8988T (cell line): ENCODE results near the gene SNX24.
"Not testable (repeated sequence)": the region's sequence is repeated elsewhere in the genome, so short reads cannot be mapped to it uniquely, and the experiment has no call there.

Source experiments
- DNase-seq: peaks from one replicate; pipeline ENCODE4 v3.0.0; 2011

SNX24 gene

DNA sequence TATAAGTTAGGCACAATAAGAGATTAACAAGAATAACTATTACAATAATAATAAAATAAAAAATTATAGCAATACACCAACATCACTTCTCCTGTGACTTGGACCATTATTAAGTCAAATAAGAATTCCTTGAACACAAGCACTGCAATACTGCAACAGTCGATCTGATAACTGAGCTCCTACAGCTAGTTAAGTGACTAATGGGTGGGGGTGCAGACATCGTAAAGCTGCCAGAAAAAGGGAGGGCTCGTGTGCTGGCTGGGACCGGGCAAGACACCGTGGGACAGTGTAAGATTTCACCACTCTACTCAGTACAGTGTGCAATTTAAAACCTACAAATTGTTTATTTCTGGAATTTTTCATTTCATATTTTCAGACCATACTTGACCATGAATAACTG lies 78.8 kb downstream of the SNX24 start:
- DNase-seq = no peak

DNA sequence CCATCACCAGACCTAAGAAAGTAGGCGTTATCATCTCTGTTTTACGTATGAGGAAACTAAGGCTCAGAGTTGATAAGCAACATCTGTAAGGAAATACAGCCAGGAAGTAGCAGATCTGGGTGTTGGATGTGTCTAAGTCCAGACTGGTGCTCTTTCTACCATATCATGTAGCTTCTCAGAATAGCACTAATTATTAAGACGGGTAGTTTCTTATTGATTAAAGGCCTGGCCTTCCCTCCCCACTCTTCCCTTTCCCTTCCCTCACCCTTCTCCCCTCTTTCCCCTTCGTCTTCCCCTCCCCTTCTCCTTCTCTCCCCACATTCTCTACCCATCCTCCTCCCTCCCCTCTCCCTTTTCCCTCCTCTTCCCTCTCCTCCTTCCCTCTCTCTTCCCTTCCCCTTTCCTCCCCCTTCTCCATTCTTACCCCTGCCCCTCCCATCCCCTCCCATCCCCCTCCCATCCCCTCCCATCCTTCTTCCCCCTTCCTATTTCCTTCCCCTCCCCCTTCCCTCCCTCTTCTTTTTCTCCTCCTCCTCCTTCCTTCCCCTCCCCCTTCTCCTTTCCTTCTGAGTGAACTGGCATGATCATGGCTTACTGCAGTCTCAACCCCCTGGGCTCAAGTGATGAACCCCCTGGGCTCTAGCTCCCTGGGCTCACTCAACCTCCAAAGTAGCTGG lies 79.4 kb downstream of the SNX24 start:
- DNase-seq = no peak

DNA sequence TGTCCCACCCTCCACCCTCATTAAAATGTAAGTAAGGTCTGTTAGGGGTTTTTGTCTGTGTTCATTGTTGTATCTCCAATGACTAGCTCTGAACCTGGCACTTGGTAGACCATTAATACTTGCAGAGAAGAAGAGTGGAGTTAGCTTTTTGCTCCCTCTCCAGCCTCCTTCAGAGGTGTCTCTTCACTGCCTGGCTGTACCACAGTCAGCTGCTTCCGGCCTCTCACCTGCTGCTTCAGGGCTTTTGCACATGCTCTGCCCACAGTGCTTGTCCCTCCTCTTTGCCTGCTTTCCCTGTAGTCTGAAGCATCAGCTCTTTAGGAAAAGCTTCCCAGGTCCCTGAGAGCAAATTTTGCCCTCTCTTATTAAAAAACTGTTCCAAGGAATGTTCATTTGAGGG lies 83.6 kb downstream of the SNX24 start:
- no peak for DNase-seq

- DNase-seq = no peak
Measured at GRCh38 chr5:122929980-122930379, 84.6 kb downstream of the SNX24 start.

DNA sequence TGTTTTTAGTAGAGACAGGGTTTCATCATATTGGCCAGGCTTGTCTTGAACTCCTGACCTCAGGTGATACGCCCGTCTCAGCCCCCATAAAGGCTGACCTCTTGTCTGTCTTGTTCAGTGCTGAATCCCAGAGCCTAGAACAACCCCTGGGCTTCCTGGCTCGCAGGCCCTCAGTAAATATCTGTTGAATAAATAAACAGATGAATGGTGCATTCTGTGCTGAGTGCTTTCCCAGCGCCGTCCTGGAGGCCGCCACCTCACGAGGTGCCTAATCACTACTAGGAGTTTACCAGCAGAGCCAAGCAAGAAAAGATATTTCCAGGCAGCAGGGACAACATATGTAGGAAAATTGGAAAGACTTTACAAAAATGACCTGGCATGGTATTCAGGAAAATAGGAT lies 88.5 kb downstream of the SNX24 start:
- DNase-seq = no peak

DNA sequence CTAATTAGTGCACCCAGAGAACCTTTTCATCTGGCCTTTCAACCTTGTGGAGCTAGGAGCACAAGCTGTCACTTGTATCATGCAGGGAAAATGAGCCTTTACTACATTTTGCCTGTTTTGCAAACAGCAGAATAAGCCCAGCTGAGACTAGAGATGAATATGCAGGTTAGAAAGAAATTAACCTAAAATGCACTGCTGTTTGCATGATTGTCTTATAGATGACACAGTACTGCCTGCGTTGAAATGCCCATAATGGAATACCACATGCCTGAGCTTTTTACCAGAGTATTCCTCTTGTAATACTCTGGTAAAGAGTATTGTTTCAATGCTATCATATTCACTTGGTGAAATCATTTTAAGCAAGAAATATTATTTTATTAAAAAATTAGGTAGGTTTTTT lies 90.7 kb downstream of the SNX24 start:
- no peak for DNase-seq

DNA sequence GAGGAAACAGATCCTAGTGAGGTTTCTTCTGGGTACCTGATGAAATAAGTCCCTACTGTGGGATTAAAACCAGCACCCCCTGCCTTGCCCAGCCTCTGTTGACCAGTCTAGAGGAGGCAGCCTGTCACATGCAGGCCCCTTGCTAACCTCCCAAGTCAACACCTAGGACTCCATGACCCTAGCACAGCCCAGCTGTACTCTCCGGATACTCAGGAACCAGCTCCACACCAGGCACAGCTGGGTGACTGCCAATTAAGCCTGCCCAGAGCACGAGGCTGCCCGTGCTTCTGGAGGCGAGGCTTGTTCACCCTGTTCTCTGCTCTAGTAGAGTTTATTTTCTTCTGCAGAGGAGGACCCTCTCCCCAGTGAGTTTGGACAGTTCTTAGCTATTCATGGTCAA lies 92.5 kb downstream of the SNX24 start:
- no peak for DNase-seq

DNA sequence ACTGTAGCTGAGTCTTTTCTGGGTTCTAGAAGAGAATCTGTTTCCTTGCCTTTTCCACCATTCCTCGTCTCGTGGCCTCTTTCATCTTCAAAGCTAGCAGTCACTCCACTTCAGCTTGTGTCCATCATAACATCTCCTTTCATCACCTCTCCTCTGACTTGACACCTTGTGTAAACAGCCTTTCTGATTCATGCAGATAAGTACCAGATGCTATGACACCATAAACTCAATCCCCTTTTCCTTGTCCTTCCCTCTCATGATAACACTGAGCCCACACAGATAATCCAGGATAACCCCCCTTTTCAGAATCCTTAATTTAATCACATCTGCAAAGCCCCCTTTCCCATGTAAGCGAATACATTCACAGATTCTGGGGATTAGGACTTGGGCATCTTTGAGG lies 95.5 kb downstream of the SNX24 start:
- DNase-seq = no peak

GRCh38 chr5:122941737-122942136 lies 96.3 kb downstream of the SNX24 start:
- no peak for DNase-seq

DNA sequence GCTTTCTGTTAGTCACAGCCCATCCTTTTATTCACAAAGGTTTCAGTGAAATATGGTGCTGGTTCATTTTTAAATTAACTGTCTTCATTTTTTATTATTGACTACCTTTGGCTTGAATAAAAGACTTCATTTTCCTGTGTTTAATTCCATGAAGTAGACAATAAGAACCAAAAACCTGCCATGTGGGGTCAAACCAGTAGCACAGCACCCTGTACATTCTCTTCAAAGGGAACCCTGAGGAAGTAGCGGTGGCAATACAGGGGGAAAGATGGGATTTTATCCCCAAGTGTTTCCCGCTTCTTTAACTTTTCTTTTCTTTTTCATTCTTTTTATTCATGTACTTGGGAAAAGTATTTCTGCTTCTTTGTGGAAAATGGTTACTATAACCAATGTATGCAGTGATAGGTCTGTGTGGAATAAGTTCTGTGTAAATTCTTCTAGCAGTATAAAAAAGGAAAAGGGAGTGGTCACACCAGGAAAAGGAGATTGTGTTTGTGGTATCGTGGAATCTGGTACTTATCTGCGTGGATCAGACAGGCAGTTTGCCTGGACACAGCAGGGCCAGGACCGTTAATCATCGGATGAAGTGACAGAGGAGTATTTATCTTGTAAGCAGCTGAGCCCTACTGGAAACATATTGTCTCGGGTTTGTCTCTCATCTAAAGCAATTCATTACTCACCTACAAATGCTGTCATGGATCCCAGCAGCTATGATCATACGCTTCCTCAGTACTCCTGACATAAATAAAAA lies 96.9 kb downstream of the SNX24 start:
- no peak for DNase-seq

DNA sequence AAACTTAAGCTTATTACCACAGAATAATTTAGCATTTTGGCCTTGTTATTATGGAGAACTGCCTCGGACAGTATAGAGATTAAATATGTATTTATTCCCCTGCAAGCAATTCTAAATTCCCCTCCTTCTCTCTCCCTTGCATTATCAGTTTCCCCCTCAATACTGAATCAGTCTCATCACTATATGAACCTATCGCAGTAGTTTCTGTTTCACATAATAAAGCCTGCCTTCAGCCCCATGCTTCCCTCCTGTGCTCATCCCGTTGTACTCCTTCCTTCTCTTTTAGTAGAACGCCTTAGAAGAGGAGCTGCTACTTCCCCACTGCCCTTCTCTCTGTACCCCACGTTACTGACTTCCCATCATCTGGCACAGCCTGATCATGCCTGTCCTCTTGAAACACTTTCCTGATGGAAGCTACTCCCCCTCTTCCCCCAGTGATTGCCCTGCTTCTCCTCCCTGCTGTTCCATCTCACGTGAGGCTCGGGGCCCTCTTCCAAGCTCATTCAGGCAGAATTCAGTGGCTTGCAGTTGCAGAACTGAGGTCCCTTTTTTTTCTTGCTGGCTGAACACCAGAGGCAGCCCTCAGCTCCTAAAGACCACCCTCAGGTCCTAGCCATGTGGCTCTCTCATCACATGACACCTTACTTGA lies 97.8 kb downstream of the SNX24 start:
- DNase-seq = no peak

DNA sequence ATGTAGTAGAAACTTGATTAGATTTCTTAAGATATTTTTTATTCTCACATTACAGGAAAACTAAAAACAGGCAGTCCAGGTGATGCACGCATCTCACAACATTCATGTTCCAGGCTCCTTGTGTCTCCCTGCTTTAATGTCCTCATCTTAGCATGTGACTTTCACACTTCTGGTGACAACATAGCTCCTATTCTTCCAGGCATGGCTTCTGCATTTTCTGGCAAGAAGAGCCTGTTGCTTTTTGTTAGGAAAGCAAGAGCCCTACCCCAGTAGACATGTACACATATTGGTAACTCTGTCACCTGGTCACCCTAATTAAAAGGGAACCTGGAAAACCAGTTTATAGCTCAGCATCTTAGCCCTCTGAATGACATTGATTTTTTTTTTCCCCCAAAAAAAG lies 98.6 kb downstream of the SNX24 start:
- no peak for DNase-seq

DNA sequence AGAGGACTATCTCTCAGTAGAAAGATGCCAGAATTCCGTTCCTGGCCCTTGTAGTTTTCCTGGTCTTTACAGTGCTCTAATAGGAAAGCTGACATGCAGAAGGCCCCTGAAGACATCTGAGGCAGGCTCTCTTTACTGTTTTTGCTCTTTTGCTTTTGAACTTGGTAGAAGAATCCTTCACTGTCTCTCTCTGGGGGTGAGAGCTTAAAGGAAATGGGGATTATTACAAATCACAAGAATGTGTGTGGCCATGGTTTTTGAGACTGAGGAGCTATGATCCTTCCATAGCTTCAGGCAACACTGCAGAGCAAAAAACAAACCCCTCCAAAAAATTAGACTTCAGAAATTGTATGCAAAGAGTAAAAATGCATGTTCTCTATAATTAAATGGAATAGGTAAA lies 102.0 kb downstream of the SNX24 start:
- DNase-seq = no peak

GRCh38 chr5:122947772-122948171 lies 102.4 kb downstream of the SNX24 start:
- DNase-seq = no peak

DNA sequence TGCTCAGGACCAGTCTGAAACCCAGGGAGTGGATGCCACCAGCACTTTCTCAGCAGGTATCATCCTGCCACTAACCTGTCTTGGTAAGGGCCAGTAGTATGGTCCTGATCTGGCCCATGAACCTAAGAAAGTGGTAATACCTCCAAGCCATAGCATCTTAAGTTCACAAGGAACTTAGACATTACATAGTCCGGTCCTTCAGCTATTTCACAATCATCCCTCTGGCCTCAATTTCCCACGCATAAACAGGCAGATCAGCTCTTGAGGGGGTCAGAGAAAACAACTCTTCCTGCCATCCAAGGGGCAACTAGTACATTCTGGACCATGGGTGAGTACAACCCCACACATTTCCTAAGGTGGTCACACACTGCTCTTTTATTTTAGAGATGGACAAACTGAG lies 102.9 kb downstream of the SNX24 start:
- no peak for DNase-seq

- DNase-seq = no peak
Measured at GRCh38 chr5:122951658-122952057, 106.2 kb downstream of the SNX24 start.

DNA sequence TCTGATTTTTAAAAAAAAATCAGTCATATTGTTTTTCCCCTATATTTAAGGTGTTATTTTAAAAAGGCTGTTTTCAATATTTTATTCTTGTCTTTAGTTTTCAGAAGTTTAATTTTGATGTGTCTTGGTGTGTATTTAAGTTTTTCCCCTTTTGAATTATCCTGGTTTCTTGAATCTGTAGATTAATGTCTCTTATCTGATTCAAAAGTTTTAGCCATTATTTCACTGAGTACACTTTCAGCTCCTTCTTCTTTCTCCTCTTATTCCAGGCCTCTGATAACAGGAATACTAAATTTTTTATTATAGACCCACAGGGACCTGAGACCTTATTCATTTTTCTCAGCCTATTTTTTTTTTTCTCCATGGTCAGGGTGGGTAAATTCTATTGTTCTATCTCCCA lies 109.3 kb downstream of the SNX24 start:
- DNase-seq = no peak

GRCh38 chr5:122957457-122957856 lies 112.0 kb downstream of the SNX24 start:
- no peak for DNase-seq

GRCh38 chr5:122959740-122960445 lies 114.5 kb downstream of the SNX24 start:
- no peak for DNase-seq

DNA sequence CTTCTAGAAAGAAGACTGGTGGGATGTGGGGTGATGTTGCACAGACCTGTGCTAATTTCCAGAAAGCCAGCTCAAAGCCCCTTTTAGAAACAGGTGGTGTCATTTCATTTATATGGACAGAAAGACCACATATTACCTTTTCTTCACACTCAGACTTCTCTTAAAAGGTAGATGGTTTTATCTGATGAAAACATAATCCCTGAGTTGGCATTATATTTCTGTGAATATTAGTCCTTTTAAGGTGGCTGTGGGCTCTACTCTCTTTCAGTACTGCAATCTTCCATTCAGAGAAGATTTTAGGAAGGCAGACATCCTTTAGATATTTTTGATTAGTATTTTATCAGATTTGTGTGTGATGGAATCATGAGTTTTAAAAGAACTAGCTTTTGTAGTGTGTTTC lies 117.9 kb downstream of the SNX24 start:
- no peak for DNase-seq

DNA sequence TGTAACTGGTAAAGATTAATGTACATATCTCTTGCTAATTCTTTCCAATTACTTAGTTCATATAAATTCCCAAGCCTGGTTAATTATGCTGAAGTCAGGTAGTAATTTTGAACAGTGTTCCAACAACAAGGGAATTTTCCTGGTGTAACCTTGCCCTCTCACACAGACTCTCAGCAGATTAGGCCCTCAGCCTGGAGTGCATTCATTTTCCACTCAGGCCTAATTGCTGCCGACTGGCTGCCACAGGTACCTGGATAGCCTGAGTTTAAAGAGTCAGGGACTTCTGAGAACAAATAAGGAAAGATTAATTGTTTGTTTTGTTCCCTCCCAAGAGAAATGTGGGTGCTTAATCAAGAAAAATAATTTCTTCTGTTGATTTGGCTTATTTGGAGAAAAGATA lies 119.7 kb downstream of the SNX24 start:
- DNase-seq = no peak

GRCh38 chr5:122967085-122967484 lies 121.7 kb downstream of the SNX24 start:
- no peak for DNase-seq

- DNase-seq = no peak
Measured at GRCh38 chr5:122967625-122968024, 122.2 kb downstream of the SNX24 start.

DNA sequence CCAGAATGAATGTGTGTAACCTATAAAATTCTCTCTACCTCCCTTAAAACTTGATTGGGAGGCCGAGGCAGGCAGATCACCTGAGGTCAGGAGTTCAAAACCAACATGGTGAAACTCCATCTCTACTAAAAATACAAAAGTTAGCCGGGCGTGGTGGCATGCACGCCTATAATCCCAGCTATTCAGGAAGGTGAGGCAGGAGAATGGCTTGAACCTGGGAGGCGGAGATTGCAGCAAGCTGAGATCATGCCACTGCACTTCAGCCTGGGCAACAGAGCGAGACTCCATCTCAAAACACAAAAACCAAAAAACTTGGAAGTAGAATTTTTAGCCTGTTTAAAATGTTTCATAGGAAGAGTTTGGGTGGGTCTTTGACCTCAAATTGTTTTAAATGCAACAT lies 122.6 kb downstream of the SNX24 start:
- DNase-seq = not testable (repeated sequence)
